Endothelial cell of umbilical vein (primary cell): Measurements from ENCODE around the gene KIF5C. TPM values are rescaled to one million over a fixed set of nuclear protein-coding genes. Genes with fewer than 3 reads are reported as not detected.
"Not testable (repeated sequence)": the region's sequence is repeated elsewhere in the genome, so short reads cannot be mapped to it uniquely, and the experiment has no call there.

Experiments
- BruUV-seq: library from RNA; stranded (reverse); fragments of 400-500 nt; replicated peaks from 2 replicates; lab custom pipeline; 2021; lab: Mats Ljungman, UMichigan
- CTCF ChIA-PET: fragments of 300-600, 350-600 bp; sonication (Branson Sonifier 250); formaldehyde crosslinking; loops from one replicate; lab custom pipeline; 2021; ENCODE audit warnings: antibody characterized with exemption, inconsistent platforms; lab: Charles Lee
- POLR2A ChIA-PET: fragments of 300-600, 350-600 bp; sonication (Branson Sonifier 250); formaldehyde crosslinking; loops from one replicate; lab custom pipeline; 2021; ENCODE audit warnings: antibody characterized with exemption, inconsistent platforms; lab: Charles Lee
- DNase-seq: peaks from one replicate; pipeline ENCODE4 v3.0.0-alpha.2; 2011; ENCODE audit warnings: low read depth, low spot score
- FAIRE-seq: peaks from 2 replicates; lab custom pipeline; 2011; peaks lifted over from hg19 to GRCh38; lab: Jason Lieb, UNC
- H2AFZ ChIP-seq: 2 replicates; pipeline ENCODE4 v1.6.0; 2012; ENCODE audit warnings: low read depth, low read length, control low read depth, inconsistent platforms
- H3K27ac ChIP-seq: 2 replicates; pipeline ENCODE4 v1.5.1; 2011; ENCODE audit warnings: low read depth, mild to moderate bottlenecking, control low read depth, low read length, moderate library complexity; ENCODE audit not compliant: insufficient read depth
- H3K27me3 ChIP-seq, 2 experiments: 2 replicates each; pipeline versions ENCODE4 v1.6.0 to v1.6.1; 2011; ENCODE audit warnings: low read length in 2 of 2, mixed read lengths in 1 of 2; ENCODE audit not compliant: control insufficient read depth in 2 of 2, insufficient read depth in 2 of 2
- H3K36me3 ChIP-seq, 2 experiments: 2 replicates in 1 of 2; 3 replicates in 1 of 2; pipeline ENCODE4 v1.5.1; 2011; ENCODE audit warnings: low read length in 2 of 2, mild to moderate bottlenecking in 1 of 2, moderate library complexity in 1 of 2; ENCODE audit not compliant: control insufficient read depth in 2 of 2, insufficient read depth in 2 of 2; ENCODE audit errors: extremely low read depth in 1 of 2
- H3K4me1 ChIP-seq: 3 replicates; pipeline ENCODE4 v1.5.1; 2011; ENCODE audit warnings: mild to moderate bottlenecking, low read length; ENCODE audit not compliant: control insufficient read depth, insufficient read depth; ENCODE audit errors: extremely low read depth
- H3K4me2 ChIP-seq: 2 replicates; pipeline ENCODE4 v1.6.1; 2011; ENCODE audit warnings: low read length, control low read depth, mixed read lengths; ENCODE audit not compliant: insufficient read depth
- H3K4me3 ChIP-seq, 3 experiments: fragments of 200-600 bp in 1 of 3; sonication (generic), shearing (Covaris generic) in 1 of 3; replicated peaks in 1 of 3; 2 replicates each; pipeline ENCODE4 v1.5.1; 2011 to 2016; ENCODE audit warnings: control low read depth in 3 of 3, low read length in 3 of 3, mild to moderate bottlenecking in 2 of 3, inconsistent platforms in 1 of 3, low read depth in 1 of 3, moderate library complexity in 1 of 3; ENCODE audit not compliant: insufficient read depth in 1 of 3
- H3K79me2 ChIP-seq: 2 replicates; pipeline ENCODE4 v1.6.0; 2012; ENCODE audit warnings: low read length, inconsistent platforms; ENCODE audit not compliant: control insufficient read depth, insufficient read depth
- H3K9ac ChIP-seq: replicated peaks from 2 replicates; pipeline ENCODE3; 2011; ENCODE audit warnings: low read length, control low read depth; ENCODE audit not compliant: insufficient read depth; ENCODE audit errors: extremely low read depth
- H3K9me1 ChIP-seq: replicated peaks from 3 replicates; pipeline ENCODE4 v1.6.0; 2011; ENCODE audit warnings: mild to moderate bottlenecking, low read length; ENCODE audit not compliant: control insufficient read depth, insufficient read depth; ENCODE audit errors: extremely low read depth
- H3K9me3 ChIP-seq: replicated peaks from 2 replicates; pipeline ENCODE4 v1.5.1; 2012; ENCODE audit warnings: low read length, inconsistent platforms; ENCODE audit not compliant: control insufficient read depth, insufficient read depth
- H4K20me1 ChIP-seq: replicated peaks from 2 replicates; pipeline ENCODE3; 2011; ENCODE audit warnings: mild to moderate bottlenecking, low read length; ENCODE audit not compliant: control insufficient read depth, insufficient read depth; ENCODE audit errors: extremely low read depth
- CTCF ChIP-seq, 2 donors: IDR thresholded peaks; 1 replicate in 1 of 2; 2 replicates in 1 of 2; pipeline ENCODE4 v1.5.1; 2011; ENCODE audit warnings: low read length in 2 of 2, mild to moderate bottlenecking in 2 of 2, moderate library complexity in 2 of 2, control low read depth in 1 of 2, inconsistent platforms in 1 of 2, low read depth in 1 of 2; ENCODE audit not compliant: insufficient read depth in 1 of 2; ENCODE audit errors: extremely low read depth in 1 of 2
- EZH2 ChIP-seq: IDR thresholded peaks from 2 replicates; pipeline ENCODE4 v1.6.1; 2012; ENCODE audit warnings: borderline replicate concordance, low read depth, mild to moderate bottlenecking, moderate library complexity, low read length, inconsistent platforms; ENCODE audit not compliant: severe bottlenecking
- FOS ChIP-seq: IDR thresholded peaks from 2 replicates; pipeline ENCODE4 v1.6.1; 2011; ENCODE audit warnings: mild to moderate bottlenecking, low read length, moderate library complexity, borderline replicate concordance; ENCODE audit not compliant: insufficient read depth
- GATA2 ChIP-seq: IDR thresholded peaks from 2 replicates; pipeline ENCODE4 v1.7.0; 2011; ENCODE audit warnings: low read depth, mild to moderate bottlenecking, moderate library complexity, mixed read lengths, low read length; ENCODE audit not compliant: insufficient read length, insufficient read depth
- JUN ChIP-seq: IDR thresholded peaks from 2 replicates; pipeline ENCODE4 v1.6.1; 2011; ENCODE audit warnings: borderline replicate concordance, low read depth; ENCODE audit not compliant: insufficient read length, insufficient read depth
- MYC ChIP-seq: IDR thresholded peaks from one replicate; pipeline ENCODE4 v1.6.1; 2011; ENCODE audit warnings: mild to moderate bottlenecking, low read depth, low read length
- POLR2A ChIP-seq: IDR thresholded peaks from 2 replicates; pipeline ENCODE4 v1.6.1; 2012; ENCODE audit warnings: low read depth, mild to moderate bottlenecking, control low read depth, low read length
- POLR2AphosphoS5 ChIP-seq: IDR thresholded peaks from 2 replicates; pipeline ENCODE4 v1.6.1; 2012; ENCODE audit warnings: low read depth, mild to moderate bottlenecking, control low read depth, low read length, moderate library complexity; ENCODE audit not compliant: insufficient read depth
- dilution Hi-C: fragments of 300-500 bp; cut with MboI; formaldehyde crosslinking; loops from one replicate; pipeline ENCODE4 v1.15.0; 2019; ENCODE audit warnings: low sequenced_read_pairs; ENCODE audit not compliant: extremely low pct_ligation_motif_present
- intact Hi-C: fragments of 100-400 bp; cut with micrococcal nuclease; formaldehyde crosslinking; loops from one replicate; pipeline ENCODE4 v1.10.0; 2022
- polyA plus RNA-seq, 4 experiments: library from polyadenylated mRNA; depleted of rRNA in 3 of 4; stranded (reverse) in 3 of 4; unstranded in 1 of 4; fragments of >200 nt; gene quantifications; 2 replicates each; pipeline versions ENCODE4 v1.2.1 to v1.2.3, GENCODE V29; 2011 to 2012; ENCODE audit warnings: missing spikeins in 1 of 4
- total RNA-seq: library from RNA; stranded (reverse); gene quantifications from 2 replicates; pipeline ENCODE4 v1.2.3, GENCODE V29; 2021
- TF ChIP-seq, protein P1 (sequence below): IDR thresholded peaks from 2 replicates; pipeline ENCODE4 v1.6.1; 2011; ENCODE audit not compliant: insufficient read depth, insufficient read length

Gene KIF5C
- total and polyA plus RNA-seq, 2 donors (not counting 3 experiments of a cell fraction or from before 2014, with no cell fraction given) = 0.01 to 0.55 TPM

- FAIRE-seq = no peak
- H3K79me2 ChIP-seq = no peaks in the 10 kb centered on the region
- intact Hi-C loops = no loop called here
- H3K9me1 ChIP-seq = no peaks in the 10 kb centered on the region
- H3K9me3 ChIP-seq = no peaks in the 10 kb centered on the region
- ChIA-PET POLR2A (no interaction called here), CTCF (no interaction called here)
- H3K4me1 ChIP-seq = no peaks in the 10 kb centered on the region
- BruUV-seq = no TSS peak
- H3K27ac ChIP-seq = no peak overlapping the region
- H3K4me2 ChIP-seq = no peak overlapping the region
- H2AFZ ChIP-seq = no peak overlapping the region
- no peaks in the 10 kb centered on the region for H4K20me1 ChIP-seq
- dilution Hi-C loops = no loop called here
- H3K9ac ChIP-seq = no peak overlapping the region
- H3K36me3 ChIP-seq = no peaks in the 10 kb centered on the region
- no peak for TF ChIP-seq CTCF (IDR thresholded peaks at IDR 0.05; ENCODE audit: extremely low read depth in 1 of 2, insufficient read depth in 1 of 2, low read depth in 1 of 2, low read length in 2 of 2)
- TF ChIP-seq JUN = no peak
- TF ChIP-seq POLR2A = no peak
- TF ChIP-seq EZH2 = no peak
- no peak for TF ChIP-seq FOS
- TF ChIP-seq POLR2AphosphoS5 = no peak
- TF ChIP-seq, protein P1, sequence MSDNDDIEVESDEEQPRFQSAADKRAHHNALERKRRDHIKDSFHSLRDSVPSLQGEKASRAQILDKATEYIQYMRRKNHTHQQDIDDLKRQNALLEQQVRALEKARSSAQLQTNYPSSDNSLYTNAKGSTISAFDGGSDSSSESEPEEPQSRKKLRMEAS = no peak
- TF ChIP-seq MYC = no peak
- TF ChIP-seq GATA2 = no peak
- H3K27me3 ChIP-seq = no peaks in the 10 kb centered on the region
- DNase-seq = no peak
- H3K4me3 ChIP-seq = no peak overlapping the region
Measured at GRCh38 chr2:148861367-148861766, 13.7 kb upstream of the KIF5C start.

DNA sequence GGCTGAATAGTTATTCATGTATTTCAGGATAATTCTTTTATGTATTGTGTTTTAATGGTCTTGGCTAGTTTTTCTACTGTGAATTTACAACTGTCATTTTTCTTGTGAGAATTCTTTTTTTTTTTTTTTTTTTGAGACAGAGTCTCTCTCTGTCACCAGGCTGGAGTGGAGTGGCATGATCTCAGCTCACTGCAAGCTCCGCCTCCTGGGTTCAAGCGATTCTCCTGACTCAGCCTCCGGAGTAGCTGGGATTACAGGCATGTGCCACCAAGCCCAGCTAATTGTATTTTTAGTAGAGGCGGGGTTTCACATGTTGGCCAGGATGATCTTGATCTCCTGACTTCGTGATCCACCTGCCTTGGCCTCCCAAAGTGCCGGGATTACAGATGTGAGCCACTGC is 12.5 kb upstream of the KIF5C start:
- H3K4me2 ChIP-seq, dilution Hi-C loops, H3K79me2 ChIP-seq, FAIRE-seq, H3K36me3 ChIP-seq, H3K9me3 ChIP-seq, H2AFZ ChIP-seq, H3K27ac ChIP-seq, H3K4me1 ChIP-seq, H4K20me1 ChIP-seq, H3K27me3 ChIP-seq, H3K9me1 ChIP-seq, H3K4me3 ChIP-seq, H3K9ac ChIP-seq, POLR2A ChIA-PET, BruUV-seq, intact Hi-C loops, CTCF ChIA-PET, DNase-seq: not testable (repeated sequence)
